CD4-positive, alpha-beta T cell treated with Interleukin-15 for 4 hours (primary cell): ENCODE results near the gene VEZF1.

Experiments used
- DNase-seq: peaks from one replicate; pipeline ENCODE4 v3.0.0-alpha.2; 2020; ENCODE audit warnings: low spot score

The VEZF1 gene

GRCh38 chr17:57928928-57929327 lies 59.1 kb downstream of the VEZF1 start:
- DNase-seq: no peak

GRCh38 chr17:57927048-57927723 lies 60.9 kb downstream of the VEZF1 start:
- DNase-seq: no peak

- DNase-seq: no peak
Observed at GRCh38 chr17:57926723-57927047, 61.4 kb downstream of the VEZF1 start.

GRCh38 chr17:57925361-57925990 lies 62.6 kb downstream of the VEZF1 start:
- DNase-seq: no peak

GRCh38 chr17:57924677-57925076 lies 63.4 kb downstream of the VEZF1 start:
- DNase-seq: no peak
